SK-N-SH (cell line): ENCODE measurements around the gene TMPRSS13.

ENCODE experiments used
- CHD2 ChIP-seq: fragments of 150-350 bp; IDR thresholded peaks from 2 replicates; pipeline ENCODE4 v1.6.1; 2018; ENCODE audit warnings: low read length; ENCODE audit not compliant: partially characterized antibody
- CTCF ChIP-seq: fragments of 200-600 bp; sonication (generic); IDR thresholded peaks from 2 replicates; pipeline ENCODE4 v1.6.1; 2017; ENCODE audit warnings: antibody characterized with exemption, mild to moderate bottlenecking, moderate library complexity
- EP300 ChIP-seq, 2 experiments: IDR thresholded peaks; 2 replicates each; pipeline versions ENCODE4 v1.4.0 to v1.6.1; 2012; ENCODE audit warnings: borderline replicate concordance in 1 of 2, low read depth in 1 of 2, low read length in 1 of 2
- EZH2phosphoT487 ChIP-seq: fragments of 200-600 bp; sonication (generic); IDR thresholded peaks from 2 replicates; pipeline ENCODE4 v1.6.1; 2017; ENCODE audit warnings: low read depth, mixed run types, mild to moderate bottlenecking, antibody characterized with exemption, moderate library complexity, borderline replicate concordance
- NFIC ChIP-seq: IDR thresholded peaks from 2 replicates; pipeline ENCODE4 v1.4.0; 2012; ENCODE audit warnings: borderline replicate concordance

GRCh38 chr11:117871160-117871559 is 58.0 kb downstream of the TMPRSS13 start:
- TF ChIP-seq CTCF (no peak), EZH2phosphoT487 (no peak), EP300 (IDR thresholded peaks at IDR 0.05; ENCODE audit: borderline replicate concordance in 1 of 2, low read depth in 1 of 2, low read length in 1 of 2) (no peak), CHD2 (no peak), NFIC (no peak)
